ENCODE measurements around the gene MLLT11.
A peak's percentile ranks its signal among the peaks of the same experiment; 100 is the strongest.

Gene MLLT11

GRCh38 chr1:151060007-151060656 lies at the start of gene MLLT11:
MLLT11 (plus strand) TSS chr1:151060397; CDS start chr1:151067225, 6,828 bp downstream.
- DNase-seq, result no peak

GRCh38 chr1:151011154-151011850 lies 48.9 kb upstream of the MLLT11 start:
- DNase-seq, result no peak

GRCh38 chr1:151012684-151013471 lies 47.3 kb upstream of the MLLT11 start:
- no peak for DNase-seq

- no peak for DNase-seq
Observed at GRCh38 chr1:151013518-151013917, 46.7 kb upstream of the MLLT11 start.

GRCh38 chr1:151024540-151025146 lies 35.6 kb upstream of the MLLT11 start:
- peak; percentile 84 for DNase-seq

- DNase-seq, result no peak
Observed at GRCh38 chr1:151026460-151026859, 33.7 kb upstream of the MLLT11 start.

GRCh38 chr1:151032164-151032563 lies 28.0 kb upstream of the MLLT11 start:
- no peak for DNase-seq

GRCh38 chr1:151035167-151035566 lies 25.0 kb upstream of the MLLT11 start:
- DNase-seq, result no peak

GRCh38 chr1:151036356-151036755 lies 23.8 kb upstream of the MLLT11 start, which contains the start of gene BNIPL:
BNIPL (plus strand) TSS chr1:151036586; CDS start chr1:151036726, 140 bp downstream.
- no peak for DNase-seq

GRCh38 chr1:151037032-151037431 lies 23.2 kb upstream of the MLLT11 start:
- no peak for DNase-seq

- DNase-seq, result no peak
Observed at GRCh38 chr1:151039521-151039920, 20.7 kb upstream of the MLLT11 start.

- DNase-seq, result no peak
Observed at GRCh38 chr1:151043163-151043562, 17.0 kb upstream of the MLLT11 start.

- DNase-seq, result peak; percentile 40
Observed at GRCh38 chr1:151047591-151047924, 12.6 kb upstream of the MLLT11 start, which contains the start of gene C1orf56. C1orf56 (plus strand) TSS chr1:151047751; CDS start chr1:151047848, 97 bp downstream.

- DNase-seq, result peak; percentile 35
Observed at GRCh38 chr1:151047925-151048644, 12.1 kb upstream of the MLLT11 start.

- no peak for DNase-seq
Observed at GRCh38 chr1:151048645-151049032, 11.6 kb upstream of the MLLT11 start.

- no peak for DNase-seq
Observed at GRCh38 chr1:151049458-151049857, 10.7 kb upstream of the MLLT11 start.

GRCh38 chr1:151050051-151050688 lies 10.0 kb upstream of the MLLT11 start:
- no peak for DNase-seq

- DNase-seq, result no peak
Observed at GRCh38 chr1:151051356-151052009, 8.7 kb upstream of the MLLT11 start.

GRCh38 chr1:151054971-151055547 lies 5.1 kb upstream of the MLLT11 start:
- DNase-seq, result no peak

GRCh38 chr1:151055581-151055980 lies 4.6 kb upstream of the MLLT11 start:
- no peak for DNase-seq

GRCh38 chr1:151056149-151056548 lies 4.0 kb upstream of the MLLT11 start:
- DNase-seq, result no peak
